Subcutaneous adipose tissue (tissue), 4 donors: ENCODE results near the gene SKA1. TPM values are rescaled to one million over a fixed set of nuclear protein-coding genes. Genes with fewer than 3 reads are reported as not detected.

ENCODE experiments used
- total RNA-seq, 4 donors: library from RNA; depleted of rRNA; stranded (reverse); fragments of >200 nt; gene quantifications; one replicate each; pipeline ENCODE4 v1.1.0, GENCODE V29; 2016
- TF ChIP-seq, protein P1 (sequence below): fragments of 450-650 bp; IDR thresholded peaks from one replicate; pipeline ENCODE4 v1.5.1; 2016; ENCODE audit warnings: low read depth, mild to moderate bottlenecking, control low read depth, antibody characterized with exemption, moderate library complexity

SKA1 gene
- total RNA-seq, 4 donors from 2014 or later, result 0.66 to 0.75 (median 0.68) TPM; not detected in 1

DNA sequence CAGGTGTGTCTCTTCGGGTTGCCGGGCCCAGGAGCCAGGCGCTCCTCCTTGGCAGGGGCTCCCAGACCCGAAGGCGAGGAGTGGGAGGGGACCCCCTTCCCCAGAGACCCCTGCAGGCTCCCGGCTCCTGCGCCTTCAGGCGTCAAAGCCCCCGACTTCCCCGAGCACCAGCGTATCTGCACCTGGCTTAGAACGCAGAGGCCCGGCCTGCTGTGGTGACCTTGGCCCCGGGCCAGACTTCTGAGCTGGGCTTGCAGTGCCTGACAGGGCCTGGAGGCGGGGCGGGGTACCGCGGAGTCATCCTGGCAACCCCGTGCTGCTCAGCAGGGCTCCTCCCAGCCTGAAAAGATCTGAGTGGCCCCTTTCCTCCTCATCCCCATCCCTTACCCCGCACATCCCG lies 27.0 kb downstream of the SKA1 start:
- TF ChIP-seq, protein P1, sequence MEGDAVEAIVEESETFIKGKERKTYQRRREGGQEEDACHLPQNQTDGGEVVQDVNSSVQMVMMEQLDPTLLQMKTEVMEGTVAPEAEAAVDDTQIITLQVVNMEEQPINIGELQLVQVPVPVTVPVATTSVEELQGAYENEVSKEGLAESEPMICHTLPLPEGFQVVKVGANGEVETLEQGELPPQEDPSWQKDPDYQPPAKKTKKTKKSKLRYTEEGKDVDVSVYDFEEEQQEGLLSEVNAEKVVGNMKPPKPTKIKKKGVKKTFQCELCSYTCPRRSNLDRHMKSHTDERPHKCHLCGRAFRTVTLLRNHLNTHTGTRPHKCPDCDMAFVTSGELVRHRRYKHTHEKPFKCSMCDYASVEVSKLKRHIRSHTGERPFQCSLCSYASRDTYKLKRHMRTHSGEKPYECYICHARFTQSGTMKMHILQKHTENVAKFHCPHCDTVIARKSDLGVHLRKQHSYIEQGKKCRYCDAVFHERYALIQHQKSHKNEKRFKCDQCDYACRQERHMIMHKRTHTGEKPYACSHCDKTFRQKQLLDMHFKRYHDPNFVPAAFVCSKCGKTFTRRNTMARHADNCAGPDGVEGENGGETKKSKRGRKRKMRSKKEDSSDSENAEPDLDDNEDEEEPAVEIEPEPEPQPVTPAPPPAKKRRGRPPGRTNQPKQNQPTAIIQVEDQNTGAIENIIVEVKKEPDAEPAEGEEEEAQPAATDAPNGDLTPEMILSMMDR, result no peak

DNA sequence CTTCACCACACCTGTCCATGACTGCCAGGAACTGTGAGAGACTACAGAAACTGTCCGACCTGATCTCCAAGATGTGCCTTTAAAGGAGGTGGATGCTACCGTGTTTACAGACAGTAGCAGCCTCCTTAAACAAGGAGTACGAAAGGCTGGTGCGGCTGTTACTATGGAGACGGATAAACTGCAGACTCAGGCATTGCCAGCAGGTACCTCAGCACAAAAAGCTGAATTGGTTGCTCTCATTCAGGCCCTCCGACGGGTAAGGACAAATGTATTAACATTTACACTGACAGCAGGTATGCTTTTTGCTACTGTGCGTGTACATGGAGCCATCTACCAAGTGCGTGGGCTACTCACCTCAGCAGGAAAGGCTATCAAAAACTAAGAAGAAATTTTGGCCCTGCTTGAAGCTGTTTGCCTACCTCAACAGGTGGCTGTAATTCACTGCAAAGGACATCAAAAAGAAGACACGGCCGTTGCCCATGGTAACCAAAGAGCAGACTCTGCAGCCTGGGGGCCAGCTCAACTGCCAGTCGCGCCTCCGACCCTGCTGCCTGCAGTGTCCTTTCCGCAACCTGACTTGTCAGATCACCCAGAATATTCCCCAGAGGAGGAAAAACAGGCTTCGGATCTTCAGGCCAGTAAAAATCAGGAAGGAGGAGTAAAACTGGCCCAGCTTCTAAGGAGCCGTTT lies 30.9 kb downstream of the SKA1 start:
- TF ChIP-seq, protein P1, result no peak

DNA sequence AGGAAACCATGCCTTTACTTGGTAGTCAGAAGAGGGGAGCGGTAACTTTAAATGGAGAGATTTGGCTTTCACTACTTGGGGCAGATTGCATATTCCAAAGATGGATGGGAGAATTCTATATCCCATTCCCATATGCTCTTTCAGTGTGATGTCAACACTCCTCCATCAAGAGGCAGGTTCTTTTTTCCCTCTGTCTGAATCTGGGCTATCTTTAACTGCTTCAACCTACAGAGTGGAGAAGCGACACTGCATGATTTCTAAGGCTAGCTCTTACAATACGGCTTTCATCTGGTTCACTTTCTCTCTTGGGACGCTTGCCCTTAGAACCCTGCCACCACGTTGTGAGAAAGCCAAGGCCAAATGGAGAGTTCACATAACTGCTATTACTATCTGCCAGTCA lies 34.4 kb downstream of the SKA1 start:
- TF ChIP-seq, protein P1, result no peak

DNA sequence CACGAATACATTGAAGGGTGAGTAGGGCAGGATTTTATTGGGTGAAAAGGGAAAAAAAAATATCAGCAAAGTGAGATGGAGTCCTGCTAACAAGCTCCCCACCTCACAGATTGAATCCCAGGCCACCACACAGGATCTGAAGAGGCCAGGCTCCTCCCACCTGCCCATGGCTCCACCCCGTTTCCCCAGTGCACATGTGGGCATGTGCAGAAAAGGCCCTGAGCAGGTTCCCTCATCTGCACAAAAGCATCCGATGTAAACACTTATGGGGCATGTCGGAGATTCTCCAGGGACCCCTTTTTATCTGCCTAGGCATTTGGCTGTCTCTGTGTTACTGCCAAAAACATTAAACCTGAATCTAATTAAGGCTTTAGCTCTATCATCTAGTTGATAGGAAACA lies 35.2 kb downstream of the SKA1 start:
- TF ChIP-seq, protein P1, result no peak

DNA sequence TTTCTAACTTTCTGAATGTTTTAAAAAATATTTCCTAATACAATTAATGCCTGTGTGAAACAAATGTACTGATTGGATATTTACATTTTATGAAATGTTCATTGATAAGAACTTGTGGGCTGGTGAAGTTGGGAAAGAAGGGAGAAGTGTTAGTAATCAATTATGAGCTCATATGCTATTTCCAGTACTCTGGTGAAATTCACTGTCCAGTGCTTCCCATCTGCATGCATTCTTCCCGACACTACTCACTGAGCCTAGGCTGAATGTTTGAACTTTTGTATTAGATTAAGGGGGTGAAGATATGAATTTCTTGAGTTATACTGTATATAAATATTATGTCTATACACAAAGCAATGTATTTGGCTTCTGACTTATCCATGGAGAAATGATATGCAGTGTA lies 36.0 kb downstream of the SKA1 start:
- TF ChIP-seq, protein P1, result no peak

DNA sequence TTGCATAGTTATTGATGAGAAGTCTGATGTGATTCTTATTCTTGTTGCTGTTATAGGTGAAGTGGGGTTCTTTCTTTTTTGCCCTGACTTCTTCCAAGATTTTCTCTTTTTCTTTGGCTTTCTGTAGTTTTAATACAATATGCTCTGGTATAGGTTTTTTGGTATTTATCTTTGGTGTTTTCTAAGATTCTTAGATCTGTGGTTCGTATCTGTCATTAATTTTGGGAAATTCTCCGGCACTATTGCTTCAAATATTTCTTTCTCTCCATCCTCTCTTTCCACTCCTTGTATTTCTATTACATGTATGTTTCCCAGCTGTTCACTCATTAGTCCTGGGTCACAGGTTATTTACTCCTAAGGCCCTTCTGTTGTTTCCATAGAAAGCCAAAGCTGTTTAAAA lies 43.8 kb downstream of the SKA1 start:
- TF ChIP-seq, protein P1, result no peak

DNA sequence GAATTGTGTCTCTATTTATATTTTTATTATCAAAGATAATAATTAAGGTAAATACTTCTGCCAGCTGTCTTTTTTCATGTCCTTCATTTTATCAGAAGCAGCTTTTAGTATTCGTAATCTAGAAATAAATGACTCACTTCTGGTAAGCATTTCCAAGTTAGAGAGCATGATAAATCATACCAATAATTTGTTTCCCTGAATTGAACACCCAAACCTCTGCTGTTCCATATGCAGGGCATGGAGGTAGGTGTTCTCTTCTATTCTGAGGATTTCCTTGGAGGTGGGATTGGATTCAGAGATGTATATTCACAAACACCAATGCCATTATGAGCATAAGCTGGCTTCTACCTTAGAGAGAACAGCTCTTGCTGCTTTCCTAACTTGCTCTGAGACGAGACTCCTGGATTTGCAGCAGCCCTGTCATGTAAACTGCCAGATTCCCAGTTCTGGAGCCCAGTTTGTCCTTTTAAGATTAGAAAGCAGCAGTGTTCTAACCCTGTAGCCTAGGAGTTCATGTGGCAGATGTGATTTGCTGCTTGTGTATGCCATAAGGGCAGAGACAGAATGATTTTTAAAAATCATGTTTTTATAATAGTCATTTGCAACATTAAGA lies 47.5 kb downstream of the SKA1 start:
- TF ChIP-seq, protein P1, result no peak
